IPS DF 6.9 (cell line): Measurements from ENCODE around the gene GREB1.

Experiments used
- DNase-seq: peaks from one replicate; pipeline ENCODE4 v3.0.0-alpha.2; 2013; ENCODE audit warnings: low read depth, low spot score
- H3K27ac ChIP-seq: one replicate; pipeline ENCODE4 v1.5.1; 2013; ENCODE audit warnings: low read length, control low read depth
- H3K27me3 ChIP-seq: 2 replicates; pipeline ENCODE4 v1.6.1; 2013; ENCODE audit warnings: mild to moderate bottlenecking, low read length; ENCODE audit not compliant: control insufficient read depth, insufficient read depth
- H3K36me3 ChIP-seq: 2 replicates; pipeline ENCODE4 v1.6.1; 2013; ENCODE audit warnings: low read length; ENCODE audit not compliant: control insufficient read depth, insufficient read depth
- H3K4me1 ChIP-seq: 2 replicates; pipeline ENCODE4 v1.6.1; 2013; ENCODE audit warnings: low read length; ENCODE audit not compliant: control insufficient read depth, insufficient read depth
- H3K4me3 ChIP-seq: 2 replicates; pipeline ENCODE4 v1.5.1; 2013; ENCODE audit warnings: mild to moderate bottlenecking, low read length
- H3K9me3 ChIP-seq: 2 replicates; pipeline ENCODE4 v1.6.1; 2013; ENCODE audit warnings: low read length, inconsistent platforms; ENCODE audit not compliant: control insufficient read depth, insufficient read depth
- WGBS: extraction: QIAGEN DNeasy Blood & Tissue Kit; methylation state at CpG from one replicate; pipeline ENCODE4 v1.1.7; 2013; ENCODE audit warnings: mixed read lengths, missing lambda C conversion rate; ENCODE audit not compliant: insufficient read length, insufficient coverage; 5-methylcytosine and 5-hydroxymethylcytosine counted together

Gene GREB1

GRCh38 chr2:11675423-11676112 is 141.7 kb downstream of the GREB1 start:
- Histone ChIP-seq H3K27ac (no peak overlapping the region), H3K27me3 (no peaks in the 10 kb centered on the region), H3K36me3 (no peaks in the 10 kb centered on the region), H3K9me3 (no peaks in the 10 kb centered on the region), H3K4me3 (no peak overlapping the region), H3K4me1 (no peaks in the 10 kb centered on the region; the same call in 1 of the 2 replicates)
- WGBS: no CpG with 5 or more reads among the region's 3 CpGs
- no peak for DNase-seq

- H3K27me3 ChIP-seq: no peaks in the 10 kb centered on the region
- H3K36me3 ChIP-seq: no peaks in the 10 kb centered on the region
- DNase-seq: no peak
- H3K9me3 ChIP-seq: no peaks in the 10 kb centered on the region
- no peaks in the 10 kb centered on the region; the same call in 1 of the 2 replicates for H3K4me1 ChIP-seq
- no peak overlapping the region for H3K4me3 ChIP-seq
- no peak overlapping the region for H3K27ac ChIP-seq
- no CpG with 5 or more reads among the region's 11 CpGs for WGBS
Measured at GRCh38 chr2:11676640-11677039, 142.8 kb downstream of the GREB1 start.

- no peak for DNase-seq
- WGBS: no CpG with 5 or more reads among the region's 27 CpGs
- H3K4me1 ChIP-seq: no peaks in the 10 kb centered on the region; the same call in 1 of the 2 replicates
Measured at GRCh38 chr2:11677136-11678055, 143.6 kb downstream of the GREB1 start.

GRCh38 chr2:11678306-11678960 is 144.6 kb downstream of the GREB1 start:
- no peak overlapping the region for H3K27ac ChIP-seq
- H3K27me3 ChIP-seq: no peaks in the 10 kb centered on the region
- no peaks in the 10 kb centered on the region for H3K36me3 ChIP-seq
- WGBS: no CpG with 5 or more reads among the region's 14 CpGs
- DNase-seq: no peak
- no peaks in the 10 kb centered on the region; the same call in 1 of the 2 replicates for H3K4me1 ChIP-seq
- no peaks in the 10 kb centered on the region for H3K9me3 ChIP-seq
- no peak overlapping the region for H3K4me3 ChIP-seq

More at GRCh38 chr2:11677136-11678055, 143.6 kb downstream of the GREB1 start:
- H3K9me3 ChIP-seq: no peaks in the 10 kb centered on the region
- H3K4me3 ChIP-seq: no peak overlapping the region
- H3K27ac ChIP-seq: no peak overlapping the region
- H3K36me3 ChIP-seq: no peaks in the 10 kb centered on the region
- H3K27me3 ChIP-seq: no peaks in the 10 kb centered on the region

- no peak for DNase-seq
- no peaks in the 10 kb centered on the region for H3K36me3 ChIP-seq
- H3K27ac ChIP-seq: no peak overlapping the region
- no CpG with 5 or more reads among the region's 7 CpGs for WGBS
- H3K4me3 ChIP-seq: no peak overlapping the region
- no peaks in the 10 kb centered on the region for H3K9me3 ChIP-seq
- H3K4me1 ChIP-seq: peaks cover 2% of the 10 kb centered on the region; the same call in 1 of the 2 replicates
- no peaks in the 10 kb centered on the region for H3K27me3 ChIP-seq
Measured at GRCh38 chr2:11679016-11679415, 145.2 kb downstream of the GREB1 start.

GRCh38 chr2:11679486-11680181 is 145.8 kb downstream of the GREB1 start:
- no peaks in the 10 kb centered on the region for H3K9me3 ChIP-seq
- H3K36me3 ChIP-seq: no peaks in the 10 kb centered on the region
- no peak overlapping the region for H3K27ac ChIP-seq
- peaks cover 2% of the 10 kb centered on the region; the same call in 1 of the 2 replicates for H3K4me1 ChIP-seq
- no peak overlapping the region for H3K4me3 ChIP-seq
- H3K27me3 ChIP-seq: no peaks in the 10 kb centered on the region
- no CpG with 5 or more reads among the region's 13 CpGs for WGBS
- no peak for DNase-seq

- Histone ChIP-seq H3K27ac (no peak overlapping the region), H3K9me3 (no peaks in the 10 kb centered on the region), H3K4me3 (no peak overlapping the region), H3K36me3 (no peaks in the 10 kb centered on the region), H3K4me1 (peaks cover 2% of the 10 kb centered on the region; the same call in 1 of the 2 replicates), H3K27me3 (no peaks in the 10 kb centered on the region)
- DNase-seq: no peak
- WGBS: no CpG with 5 or more reads among the region's 16 CpGs
Measured at GRCh38 chr2:11680182-11680900, 146.5 kb downstream of the GREB1 start.

GRCh38 chr2:11680901-11681721 is 147.3 kb downstream of the GREB1 start:
- H3K27ac ChIP-seq: no peak overlapping the region
- WGBS: no CpG with 5 or more reads among the region's 15 CpGs
- peaks cover 2% of the 10 kb centered on the region; the same call in 1 of the 2 replicates for H3K4me1 ChIP-seq
- no peaks in the 10 kb centered on the region for H3K36me3 ChIP-seq
- no peaks in the 10 kb centered on the region for H3K9me3 ChIP-seq
- DNase-seq: no peak
- no peak overlapping the region for H3K4me3 ChIP-seq
- H3K27me3 ChIP-seq: no peaks in the 10 kb centered on the region
